ENCODE data around the gene CCDC33. TPM values are rescaled to one million over a fixed set of nuclear protein-coding genes. Genes with fewer than 3 reads are reported as not detected.

The CCDC33 gene
- total RNA-seq, 1 donor from 2014 or later: 0.51 TPM

DNA sequence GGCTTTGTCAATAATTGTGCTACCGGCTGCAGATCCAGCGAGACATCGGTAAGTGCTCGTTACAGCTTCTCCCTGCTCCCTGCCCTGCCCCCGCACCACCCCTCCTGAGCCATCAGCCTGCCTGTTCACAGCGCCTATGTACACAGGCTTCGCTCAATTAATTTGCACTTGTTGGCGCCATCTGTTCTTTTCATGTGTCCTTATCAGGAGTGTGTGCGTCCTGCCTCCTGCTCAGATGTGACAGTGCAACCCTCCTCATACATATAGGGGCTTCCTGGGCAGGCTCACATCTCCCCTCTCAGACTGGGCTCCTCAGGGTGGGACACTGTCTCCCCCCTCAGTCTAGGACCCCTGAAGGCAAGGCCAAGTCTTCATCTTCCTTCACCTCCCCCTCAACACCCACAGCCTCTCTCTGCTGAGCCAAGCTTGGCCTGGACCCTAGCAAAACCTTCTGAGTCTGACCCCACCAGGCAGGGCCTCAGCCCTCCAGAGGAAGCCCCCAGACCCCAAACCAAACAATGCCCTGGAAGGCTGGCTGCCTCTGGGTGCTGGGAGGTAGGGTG, 76.4 kb downstream of the CCDC33 start:
- Mint-ChIP-seq H3K27ac (ENCODE audit: unreplicated experiment) (no peak overlapping the region), H3K4me3 (ENCODE audit: unreplicated experiment) (no peak overlapping the region), H3K36me3 (ENCODE audit: low read depth, unreplicated experiment) (no peaks in the 10 kb centered on the region), H3K27me3 (ENCODE audit: unreplicated experiment) (peaks cover 8% of the 10 kb centered on the region), H3K9me3 (ENCODE audit: unreplicated experiment) (no peaks in the 10 kb centered on the region), H3K4me1 (ENCODE audit: unreplicated experiment) (peaks cover 24% of the 10 kb centered on the region)
- DNase-seq (ENCODE audit: low spot score): no peak
- TF ChIP-seq, protein P1, sequence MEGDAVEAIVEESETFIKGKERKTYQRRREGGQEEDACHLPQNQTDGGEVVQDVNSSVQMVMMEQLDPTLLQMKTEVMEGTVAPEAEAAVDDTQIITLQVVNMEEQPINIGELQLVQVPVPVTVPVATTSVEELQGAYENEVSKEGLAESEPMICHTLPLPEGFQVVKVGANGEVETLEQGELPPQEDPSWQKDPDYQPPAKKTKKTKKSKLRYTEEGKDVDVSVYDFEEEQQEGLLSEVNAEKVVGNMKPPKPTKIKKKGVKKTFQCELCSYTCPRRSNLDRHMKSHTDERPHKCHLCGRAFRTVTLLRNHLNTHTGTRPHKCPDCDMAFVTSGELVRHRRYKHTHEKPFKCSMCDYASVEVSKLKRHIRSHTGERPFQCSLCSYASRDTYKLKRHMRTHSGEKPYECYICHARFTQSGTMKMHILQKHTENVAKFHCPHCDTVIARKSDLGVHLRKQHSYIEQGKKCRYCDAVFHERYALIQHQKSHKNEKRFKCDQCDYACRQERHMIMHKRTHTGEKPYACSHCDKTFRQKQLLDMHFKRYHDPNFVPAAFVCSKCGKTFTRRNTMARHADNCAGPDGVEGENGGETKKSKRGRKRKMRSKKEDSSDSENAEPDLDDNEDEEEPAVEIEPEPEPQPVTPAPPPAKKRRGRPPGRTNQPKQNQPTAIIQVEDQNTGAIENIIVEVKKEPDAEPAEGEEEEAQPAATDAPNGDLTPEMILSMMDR (IDR thresholded peaks at IDR 0.05; ENCODE audit: unreplicated experiment): no peak

DNA sequence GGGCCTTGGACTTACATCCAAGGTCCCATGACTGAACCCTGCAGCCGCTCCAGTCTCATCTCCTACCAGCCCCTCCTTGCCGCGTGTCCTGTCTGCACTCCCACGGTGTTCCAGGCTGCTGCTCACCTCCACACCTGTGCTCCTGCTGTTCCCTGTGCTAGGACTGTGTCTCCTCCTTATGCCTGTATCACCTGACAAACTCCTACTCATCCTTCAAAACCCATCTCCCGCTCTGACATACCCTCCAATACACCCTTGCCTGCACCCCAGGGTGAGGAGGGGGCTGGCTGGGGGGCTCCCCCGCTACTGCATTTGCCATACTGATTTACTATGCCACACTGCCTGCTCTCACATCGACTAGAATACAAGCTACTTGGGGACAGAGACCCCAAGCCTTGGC, 77.8 kb downstream of the CCDC33 start:
- H3K9me3 Mint-ChIP-seq (ENCODE audit: unreplicated experiment): no peaks in the 10 kb centered on the region
- peaks cover 8% of the 10 kb centered on the region for H3K27me3 Mint-ChIP-seq (ENCODE audit: unreplicated experiment)
- H3K4me3 Mint-ChIP-seq (ENCODE audit: unreplicated experiment): no peak overlapping the region
- no peak overlapping the region for H3K27ac Mint-ChIP-seq (ENCODE audit: unreplicated experiment)
- H3K36me3 Mint-ChIP-seq (ENCODE audit: low read depth, unreplicated experiment): no peaks in the 10 kb centered on the region
- peaks cover 33% of the 10 kb centered on the region for H3K4me1 Mint-ChIP-seq (ENCODE audit: unreplicated experiment)
- TF ChIP-seq, protein P1 (IDR thresholded peaks at IDR 0.05; ENCODE audit: unreplicated experiment): no peak
- no peak for DNase-seq (ENCODE audit: low spot score)

DNA sequence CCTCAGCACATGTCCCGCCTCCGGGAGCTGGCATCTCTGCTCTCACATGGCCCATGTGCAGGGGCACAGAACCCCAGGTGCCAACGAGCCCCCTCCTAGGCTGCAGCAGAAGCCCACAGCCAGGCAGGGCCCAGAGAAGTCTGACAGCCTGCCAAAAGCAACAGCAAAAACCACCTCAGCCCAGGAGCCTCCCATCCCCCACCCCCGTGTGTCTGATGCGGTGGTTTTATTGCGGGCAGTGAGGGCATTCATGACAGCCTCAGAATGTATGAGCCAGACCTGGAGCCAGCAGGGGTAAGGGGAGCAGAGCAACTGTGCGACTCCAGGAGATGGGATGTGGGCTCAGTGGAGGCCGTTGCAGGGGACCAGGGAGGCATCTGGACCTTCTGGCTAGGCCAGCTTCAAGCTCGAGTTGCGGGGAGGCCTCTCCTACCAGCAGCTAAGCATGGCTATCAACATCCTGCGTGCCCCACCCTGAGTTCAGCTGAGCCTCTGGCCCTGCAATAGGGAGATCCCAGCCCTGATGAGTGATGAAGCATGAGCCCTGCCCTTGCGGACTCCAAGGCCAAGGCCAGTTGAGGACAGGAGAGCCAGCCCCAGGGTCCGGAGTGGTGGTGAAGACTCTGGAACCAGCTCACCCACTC, 78.8 kb downstream of the CCDC33 start:
- TF ChIP-seq, protein P1 (IDR thresholded peaks at IDR 0.05; ENCODE audit: unreplicated experiment): no peak
- Mint-ChIP-seq H3K27ac (ENCODE audit: unreplicated experiment) (no peak overlapping the region), H3K27me3 (ENCODE audit: unreplicated experiment) (peaks cover 7% of the 10 kb centered on the region), H3K4me3 (ENCODE audit: unreplicated experiment) (no peak overlapping the region), H3K36me3 (ENCODE audit: low read depth, unreplicated experiment) (no peaks in the 10 kb centered on the region), H3K4me1 (ENCODE audit: unreplicated experiment) (peaks cover 42% of the 10 kb centered on the region), H3K9me3 (ENCODE audit: unreplicated experiment) (no peaks in the 10 kb centered on the region)
- DNase-seq (ENCODE audit: low spot score): no peak

DNA sequence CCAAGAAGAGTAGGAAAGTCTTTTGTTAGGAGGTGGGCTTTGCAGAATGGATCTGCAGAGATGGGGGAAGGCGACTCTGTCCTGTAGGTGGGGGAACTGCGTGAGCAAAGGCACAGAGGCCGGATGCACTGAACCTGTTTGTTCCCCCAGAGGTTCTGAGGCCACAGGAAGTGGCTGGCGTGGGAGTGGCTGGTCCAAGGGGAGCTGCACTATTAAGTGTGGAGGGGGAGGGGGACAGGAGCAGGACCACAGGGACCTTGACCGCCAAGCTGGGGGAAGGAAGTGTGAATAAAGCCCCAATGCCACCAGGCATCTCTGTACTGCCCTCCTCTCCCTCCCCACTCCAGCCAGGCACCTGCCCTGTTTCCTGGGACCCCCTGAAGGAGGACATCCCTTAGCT, 79.5 kb downstream of the CCDC33 start:
- peaks cover 7% of the 10 kb centered on the region for H3K27me3 Mint-ChIP-seq (ENCODE audit: unreplicated experiment)
- TF ChIP-seq, protein P1 (IDR thresholded peaks at IDR 0.05; ENCODE audit: unreplicated experiment): no peak
- peaks cover 44% of the 10 kb centered on the region for H3K4me1 Mint-ChIP-seq (ENCODE audit: unreplicated experiment)
- peak overlapping the region; percentile 69 for H3K4me3 Mint-ChIP-seq (ENCODE audit: unreplicated experiment)
- no peaks in the 10 kb centered on the region for H3K9me3 Mint-ChIP-seq (ENCODE audit: unreplicated experiment)
- no peaks in the 10 kb centered on the region for H3K36me3 Mint-ChIP-seq (ENCODE audit: low read depth, unreplicated experiment)
- peak overlapping the region; percentile 81 for H3K27ac Mint-ChIP-seq (ENCODE audit: unreplicated experiment)
- no peak for DNase-seq (ENCODE audit: low spot score)

DNA sequence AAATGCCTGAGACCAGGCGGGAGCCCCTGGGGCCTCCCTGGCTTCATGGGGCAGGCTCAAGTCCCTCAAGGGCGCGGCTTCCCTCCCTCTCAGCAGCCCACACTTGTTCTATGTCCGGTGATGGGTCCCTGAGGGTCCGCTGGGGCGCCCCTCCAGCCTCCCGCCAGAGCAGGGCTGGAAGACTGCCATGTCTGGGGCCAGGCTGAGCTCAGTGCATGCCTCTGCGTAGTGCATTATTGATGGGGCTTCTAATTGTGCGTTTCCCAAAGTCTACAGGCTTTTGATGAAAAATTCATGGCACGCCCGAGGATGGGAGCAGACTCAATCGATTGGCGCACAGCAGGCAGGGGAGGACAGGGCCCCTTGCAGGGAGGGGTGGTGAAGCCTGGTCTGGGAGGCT, 80.0 kb downstream of the CCDC33 start:
- H3K27ac Mint-ChIP-seq (ENCODE audit: unreplicated experiment): no peak overlapping the region
- H3K4me3 Mint-ChIP-seq (ENCODE audit: unreplicated experiment): no peak overlapping the region
- H3K27me3 Mint-ChIP-seq (ENCODE audit: unreplicated experiment): peaks cover 7% of the 10 kb centered on the region
- peaks cover 44% of the 10 kb centered on the region for H3K4me1 Mint-ChIP-seq (ENCODE audit: unreplicated experiment)
- DNase-seq (ENCODE audit: low spot score): no peak
- no peaks in the 10 kb centered on the region for H3K9me3 Mint-ChIP-seq (ENCODE audit: unreplicated experiment)
- H3K36me3 Mint-ChIP-seq (ENCODE audit: low read depth, unreplicated experiment): no peaks in the 10 kb centered on the region
- TF ChIP-seq, protein P1 (IDR thresholded peaks at IDR 0.05; ENCODE audit: unreplicated experiment): no peak
